CD14-positive monocyte (primary cell): ENCODE results near the gene PRR9. TPM values are rescaled to one million over a fixed set of nuclear protein-coding genes. Genes with fewer than 3 reads are reported as not detected.

Source experiments
- DNase-seq, 3 donors: peaks; one replicate each; pipeline ENCODE4 v3.0.0-alpha.2; 2011 to 2022
- H2AFZ ChIP-seq: 2 replicates; pipeline ENCODE4 v1.6.0; 2012; ENCODE audit warnings: mild to moderate bottlenecking, low read depth, low read length, inconsistent platforms; ENCODE audit not compliant: insufficient read depth, poor library complexity, severe bottlenecking
- H3K27ac ChIP-seq, 2 donors: 1 replicate in 1 of 2; 2 replicates in 1 of 2; pipeline ENCODE4 v1.5.1; 2012 to 2013; ENCODE audit warnings: low read length in 2 of 2, control low read depth in 1 of 2, inconsistent platforms in 1 of 2, low read depth in 1 of 2, mild to moderate bottlenecking in 1 of 2
- H3K27me3 ChIP-seq, 2 donors: one replicate each; pipeline versions ENCODE4 v1.6.0 to v1.6.1; 2011 to 2013; ENCODE audit warnings: low read length in 2 of 2; ENCODE audit not compliant: control insufficient read depth in 2 of 2, insufficient read depth in 2 of 2
- H3K36me3 ChIP-seq, 2 donors: replicated peaks in 1 of 2; 1 replicate in 1 of 2; 2 replicates in 1 of 2; pipeline versions ENCODE4 v1.5.1 to v1.6.1; 2012 to 2013; ENCODE audit warnings: low read length in 2 of 2, control low read depth in 1 of 2, inconsistent platforms in 1 of 2, mild to moderate bottlenecking in 1 of 2; ENCODE audit not compliant: insufficient read depth in 2 of 2, control insufficient read depth in 1 of 2
- H3K4me1 ChIP-seq, 2 donors: 1 replicate in 1 of 2; 2 replicates in 1 of 2; pipeline versions ENCODE4 v1.5.1 to v1.6.1; 2012 to 2013; ENCODE audit warnings: low read length in 2 of 2, control low read depth in 1 of 2, inconsistent platforms in 1 of 2, mild to moderate bottlenecking in 1 of 2, moderate library complexity in 1 of 2; ENCODE audit not compliant: insufficient read depth in 2 of 2, control insufficient read depth in 1 of 2
- H3K4me2 ChIP-seq: replicated peaks from 2 replicates; pipeline ENCODE3; 2012; ENCODE audit warnings: low read length, moderate library complexity, mild to moderate bottlenecking; ENCODE audit not compliant: poor library complexity, severe bottlenecking; ENCODE audit errors: extremely low read depth
- H3K4me3 ChIP-seq, 3 experiments: fragments of 200-600 bp in 1 of 3; sonication (generic) in 1 of 3; replicated peaks in 1 of 3; 1 replicate in 2 of 3; 2 replicates in 1 of 3; pipeline ENCODE4 v1.5.1; 2011 to 2013; ENCODE audit warnings: low read length in 3 of 3, mild to moderate bottlenecking in 3 of 3, control low read depth in 2 of 3, low read depth in 2 of 3, inconsistent platforms in 1 of 3, moderate library complexity in 1 of 3
- H3K79me2 ChIP-seq: 2 replicates; pipeline ENCODE4 v1.6.0; 2012; ENCODE audit warnings: mild to moderate bottlenecking, control low read depth, inconsistent platforms, low read length, moderate library complexity; ENCODE audit not compliant: insufficient read depth
- H3K9ac ChIP-seq: 2 replicates; pipeline ENCODE4 v1.6.0; 2017; ENCODE audit warnings: low read length, mild to moderate bottlenecking; ENCODE audit not compliant: insufficient read depth, poor library complexity, severe bottlenecking
- H3K9me3 ChIP-seq, 2 donors: replicated peaks in 1 of 2; 1 replicate in 1 of 2; 2 replicates in 1 of 2; pipeline versions ENCODE4 v1.5.1 to v1.6.1; 2012 to 2013; ENCODE audit warnings: low read length in 2 of 2, control low read depth in 1 of 2; ENCODE audit not compliant: control insufficient read depth in 1 of 2, insufficient read depth in 1 of 2
- H4K20me1 ChIP-seq: 2 replicates; pipeline ENCODE4 v1.6.0; 2012; ENCODE audit warnings: mild to moderate bottlenecking, low read length, control low read depth, moderate library complexity; ENCODE audit not compliant: insufficient read depth
- H3K27ac Mint-ChIP-seq, 7 donors: one replicate each; pipeline ENCODE4 v1.8.0; 2020; ENCODE audit warnings: mild to moderate bottlenecking in 7 of 7, mixed read lengths in 7 of 7, moderate library complexity in 6 of 7, inconsistent platforms in 2 of 7
- H3K27me3 Mint-ChIP-seq, 3 donors: one replicate each; pipeline ENCODE4 v1.8.0; 2021 to 2022; ENCODE audit warnings: low read depth in 3 of 3, mild to moderate bottlenecking in 3 of 3, mixed read lengths in 3 of 3, moderate library complexity in 3 of 3, inconsistent platforms in 1 of 3
- H3K36me3 Mint-ChIP-seq, 2 donors: one replicate each; pipeline ENCODE4 v1.8.0; 2020; ENCODE audit warnings: mixed read lengths in 2 of 2, inconsistent platforms in 1 of 2, mild to moderate bottlenecking in 1 of 2
- H3K4me1 Mint-ChIP-seq: one replicate; pipeline ENCODE4 v1.8.0; 2020; ENCODE audit warnings: mild to moderate bottlenecking, mixed read lengths
- H3K4me3 Mint-ChIP-seq, 2 donors: one replicate each; pipeline ENCODE4 v1.8.0; 2020; ENCODE audit warnings: mild to moderate bottlenecking in 2 of 2, mixed read lengths in 2 of 2, moderate library complexity in 1 of 2
- H3K9me3 Mint-ChIP-seq, 7 donors: one replicate each; pipeline ENCODE4 v1.8.0; 2020 to 2022; ENCODE audit warnings: mixed read lengths in 7 of 7, mild to moderate bottlenecking in 6 of 7, moderate library complexity in 6 of 7, inconsistent platforms in 2 of 7
- CTCF ChIP-seq: fragments of 200-600 bp; IDR thresholded peaks from one replicate; pipeline ENCODE4 v1.8.0; 2022; ENCODE audit warnings: antibody characterized with exemption, mild to moderate bottlenecking
- WGBS: methylation state at CpG from one replicate; pipeline ENCODE4 v1.1.5; 2013; ENCODE audit warnings: missing lambda C conversion rate; ENCODE audit not compliant: insufficient coverage; 5-methylcytosine and 5-hydroxymethylcytosine counted together
- intact Hi-C, 2 donors: fragments of 100-400 bp; cut with micrococcal nuclease; formaldehyde crosslinking; loops; one replicate each; pipeline versions ENCODE4 v1.15.0 to v1.15.1; 2023
- polyA plus RNA-seq, 3 donors: library from polyadenylated mRNA; depleted of rRNA in 1 of 3; unstranded in 2 of 3; stranded (reverse) in 1 of 3; fragments of 300-500 nt in 2 of 3; fragments of >200 nt in 1 of 3; fragmentation: Illumina TruSeq in 2 of 3; gene quantifications; 1 replicate in 2 of 3; 2 replicates in 1 of 3; pipeline ENCODE4 v1.2.3, GENCODE V29; 2012 to 2021

Gene PRR9
- polyA plus RNA-seq, 3 donors: not detected

DNA sequence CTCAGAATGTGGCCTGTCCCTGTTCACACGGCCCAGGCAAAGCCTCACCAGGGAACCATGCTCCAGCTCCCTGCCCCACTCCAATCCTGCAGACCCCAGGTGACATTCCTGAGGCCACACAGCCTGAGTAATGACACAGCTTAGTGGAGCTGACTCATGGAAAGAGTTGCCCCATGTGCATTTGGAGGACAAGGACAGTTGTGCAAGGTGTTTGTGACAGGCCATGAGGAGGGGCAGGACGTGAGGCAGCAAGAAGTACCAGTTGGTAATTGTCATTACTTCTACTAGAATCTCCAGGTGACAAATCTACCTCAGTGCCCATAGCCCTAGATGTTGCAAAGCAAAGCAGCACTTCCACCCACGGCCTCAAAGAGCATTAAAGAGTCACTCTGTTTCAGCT, 15.2 kb downstream of the PRR9 start:
- Histone ChIP-seq H4K20me1 (no peaks in the 10 kb centered on the region), H3K4me3 (peak overlapping the region in 1 of 3 experiments; percentile 38), H3K4me1 (peaks cover 35 to 37% of the 10 kb centered on the region in 2 donors), H2AFZ (no peak overlapping the region), H3K9me3 (no peaks in the 10 kb centered on the region), H3K9ac (no peak overlapping the region), H3K27me3 (peaks cover 0 to 4% of the 10 kb centered on the region in 2 donors), H3K79me2 (no peaks in the 10 kb centered on the region), H3K27ac (peak overlapping the region in 1 of 2 donors; percentile 37), H3K4me2 (peak overlapping the region; percentile 38), H3K36me3 (no peaks in the 10 kb centered on the region)
- no peak for TF ChIP-seq CTCF
- Mint-ChIP-seq H3K36me3 (no peaks in the 10 kb centered on the region), H3K9me3 (no peaks in the 10 kb centered on the region), H3K27ac (peak overlapping the region; percentile 51 to 90 (median 80)), H3K4me3 (peak overlapping the region in 1 of 2 donors; percentile 75), H3K4me1 (peaks cover 41% of the 10 kb centered on the region), H3K27me3 (peaks cover 0 to 20% (median 2%) of the 10 kb centered on the region in 3 donors)
- 67% methylated on average over 1 of the region's 3 CpGs for whole genome bisulfite sequencing
- peak; percentile 46 to 72 (median 50) for DNase-seq
- intact Hi-C loops: no loop called here

- DNase-seq: no peak
- WGBS: no CpG with 5 or more reads among the region's 1 CpG
These were observed 16.1 kb downstream of the PRR9 start for GRCh38 chr1:153233448-153233847.

More at GRCh38 chr1:153233448-153233847, 16.1 kb downstream of the PRR9 start:
- H3K4me2 ChIP-seq: peak overlapping the region; percentile 20
- H3K9ac ChIP-seq: no peak overlapping the region
- Mint-ChIP-seq H3K4me1 (peaks cover 41% of the 10 kb centered on the region), H3K27ac (peak overlapping the region in 5 of 7 donors; percentile 39 to 84 (median 75)), H3K36me3 (no peaks in the 10 kb centered on the region), H3K27me3 (peaks cover 0 to 20% (median 2%) of the 10 kb centered on the region in 3 donors), H3K4me3 (no peak overlapping the region), H3K9me3 (no peaks in the 10 kb centered on the region)
- TF ChIP-seq CTCF: no peak
- H3K36me3 ChIP-seq: no peaks in the 10 kb centered on the region
- H3K4me1 ChIP-seq: peaks cover 35 to 37% of the 10 kb centered on the region in 2 donors
- peak overlapping the region in 1 of 2 donors; percentile 37 for H3K27ac ChIP-seq
- H3K27me3 ChIP-seq: no peaks in the 10 kb centered on the region
- H3K9me3 ChIP-seq: no peaks in the 10 kb centered on the region
- H3K4me3 ChIP-seq: peak overlapping the region in 1 of 3 experiments; percentile 38
- H2AFZ ChIP-seq: peak overlapping the region; percentile 41
- H4K20me1 ChIP-seq: no peaks in the 10 kb centered on the region
- H3K79me2 ChIP-seq: no peaks in the 10 kb centered on the region
- intact Hi-C loops: no loop called here
